Fibroblast of pulmonary artery (primary cell): ENCODE results near the gene IL36B.

Experiments used
- DNase-seq: peaks from one replicate; pipeline ENCODE4 v3.0.0-alpha.2; 2010; ENCODE audit warnings: low read depth
- H3K4me3 ChIP-seq: replicated peaks from 2 replicates; pipeline ENCODE4 v1.5.1; 2011; ENCODE audit warnings: low read depth, mild to moderate bottlenecking, control low read depth, low read length, moderate library complexity
- CTCF ChIP-seq: IDR thresholded peaks from 2 replicates; pipeline ENCODE4 v1.5.1; 2011; ENCODE audit warnings: mild to moderate bottlenecking, control low read depth, low read length, inconsistent platforms; ENCODE audit errors: missing control alignments

IL36B gene

DNA sequence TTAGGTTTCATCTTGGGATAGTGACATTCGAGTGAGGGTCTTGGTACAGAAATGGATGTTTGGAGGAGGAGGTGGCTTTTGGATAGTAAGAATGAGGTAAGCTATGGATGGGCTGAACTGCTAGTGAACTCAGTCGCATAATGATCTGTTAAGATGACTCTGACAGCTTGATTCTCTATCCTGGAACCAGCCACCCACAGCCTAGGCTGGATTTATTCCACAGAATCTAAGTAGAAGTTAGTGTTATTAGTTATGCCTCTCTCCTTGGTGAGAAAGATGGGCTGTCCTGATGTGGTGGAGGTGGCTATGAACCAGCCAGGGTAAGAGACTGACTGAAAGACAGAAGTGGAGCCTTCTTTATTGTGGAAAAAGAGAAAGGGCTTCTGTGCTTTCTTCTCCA lies 25.0 kb downstream of the IL36B start:
- DNase-seq: no peak
- TF ChIP-seq CTCF: no peak
- no peak overlapping the region for H3K4me3 ChIP-seq

- no peak for TF ChIP-seq CTCF
- H3K4me3 ChIP-seq: no peak overlapping the region
- no peak for DNase-seq
Measured at GRCh38 chr2:113025737-113026136, 26.9 kb downstream of the IL36B start.

DNA sequence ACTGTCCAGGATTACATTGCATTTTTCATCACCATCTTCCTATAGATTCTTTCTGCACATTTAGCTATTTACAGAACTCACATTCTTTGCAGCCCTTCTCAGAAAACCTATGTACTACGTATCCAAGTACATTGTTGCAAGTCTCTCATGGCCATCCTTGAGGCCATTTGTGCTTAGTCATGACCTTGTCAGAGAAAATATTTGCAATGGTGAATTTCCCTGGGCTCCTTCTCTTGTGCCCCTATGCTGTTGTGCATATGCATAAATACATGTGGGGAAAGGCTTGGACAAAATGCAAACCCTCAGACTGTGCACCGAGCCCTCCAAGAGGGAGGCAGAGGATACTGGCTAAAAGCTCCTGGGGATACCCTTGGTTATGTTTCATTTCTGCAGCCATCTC lies 27.9 kb downstream of the IL36B start:
- no peak for DNase-seq
- no peak overlapping the region for H3K4me3 ChIP-seq
- TF ChIP-seq CTCF: no peak

DNA sequence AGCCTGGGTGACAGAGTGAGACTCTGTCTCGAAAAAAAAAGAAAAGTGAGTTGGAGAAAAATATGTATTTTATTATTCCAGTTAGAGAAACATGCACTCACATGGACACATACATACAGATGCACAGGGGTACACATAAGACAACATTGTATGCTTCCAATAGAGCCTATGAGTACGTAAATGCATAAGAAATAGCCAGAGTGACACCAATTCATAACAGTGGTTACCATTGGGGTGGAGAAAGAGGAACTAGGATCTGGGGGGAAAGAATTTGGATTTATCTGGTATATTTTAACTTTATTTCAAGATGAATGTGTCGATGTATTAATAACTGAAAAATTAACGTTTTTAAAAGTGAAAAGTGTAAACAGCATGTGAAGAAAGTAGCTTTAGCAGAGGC lies 31.4 kb downstream of the IL36B start:
- TF ChIP-seq CTCF: no peak
- no peak for DNase-seq
- no peak overlapping the region for H3K4me3 ChIP-seq

DNA sequence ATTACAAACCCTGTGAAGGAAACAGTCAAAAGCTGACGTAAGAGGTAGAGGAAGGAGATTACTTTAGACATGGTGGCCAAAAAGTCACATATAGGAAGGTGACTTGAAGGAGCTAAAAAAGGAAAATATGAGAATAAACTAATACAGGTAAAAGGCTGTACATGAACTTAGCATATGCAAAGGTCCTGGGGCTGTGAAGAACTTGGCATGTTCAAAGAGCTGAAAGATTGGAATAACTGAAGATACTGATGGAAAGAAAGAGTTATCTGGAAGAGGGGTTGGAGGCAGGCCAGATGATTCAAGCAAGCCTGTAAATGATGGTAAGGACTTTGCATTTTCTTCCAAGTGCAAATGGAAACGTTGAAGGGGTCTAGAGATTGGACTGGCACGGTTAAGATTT lies 34.2 kb downstream of the IL36B start:
- TF ChIP-seq CTCF: no peak
- DNase-seq: no peak

GRCh38 chr2:113015655-113016054 lies 37.0 kb downstream of the IL36B start:
- H3K4me3 ChIP-seq: no peak overlapping the region

More for the DNA sequence above, 34.2 kb downstream of the IL36B start:
- H3K4me3 ChIP-seq: no peak overlapping the region

GRCh38 chr2:113015042-113015441 lies 37.6 kb downstream of the IL36B start:
- H3K4me3 ChIP-seq: no peak overlapping the region
- DNase-seq: no peak
- TF ChIP-seq CTCF: no peak

More at GRCh38 chr2:113015655-113016054, 37.0 kb downstream of the IL36B start:
- DNase-seq: no peak
- TF ChIP-seq CTCF: no peak
